Left lung (tissue), 10 donors: Measurements from ENCODE around the gene KRT1. TPM values are rescaled to one million over a fixed set of nuclear protein-coding genes. Genes with fewer than 3 reads are reported as not detected.

ENCODE experiments used
- ATAC-seq: fragments of 200-7000 bp; cut with Tn5 transposase; one replicate; pipeline ENCODE4 v1.9.1; 2020; ENCODE audit warnings: moderate library complexity
- DNase-seq, 4 donors: peaks; one replicate each; pipeline ENCODE4 v3.0.0-alpha.2; 2013 to 2020
- H3K27ac ChIP-seq, 2 donors: fragments of 200-600 bp; sonication (generic) in 1 of 2; one replicate each; pipeline versions ENCODE4 v1.5.0 to v1.8.0; 2020 to 2021
- H3K27me3 ChIP-seq, 2 donors: fragments of 200-600 bp; sonication (generic) in 1 of 2; one replicate each; pipeline versions ENCODE4 v1.5.0 to v1.8.0; 2020 to 2021
- H3K36me3 ChIP-seq, 2 donors: fragments of 200-600 bp; sonication (generic) in 1 of 2; one replicate each; pipeline versions ENCODE4 v1.5.0 to v1.8.0; 2020 to 2021
- H3K4me1 ChIP-seq, 2 donors: fragments of 200-600 bp; one replicate each; pipeline ENCODE4 v1.8.0; 2021
- H3K4me3 ChIP-seq, 2 donors: fragments of 200-600 bp; sonication (generic) in 1 of 2; one replicate each; pipeline versions ENCODE4 v1.5.0 to v1.8.0; 2020 to 2021; ENCODE audit warnings: mild to moderate bottlenecking in 1 of 2
- H3K9me3 ChIP-seq, 2 donors: fragments of 200-600 bp; sonication (generic) in 1 of 2; one replicate each; pipeline versions ENCODE4 v1.5.0 to v1.8.0; 2020 to 2021
- intact Hi-C, 2 donors: fragments of 100-400 bp; cut with DNase I; formaldehyde crosslinking; loops; one replicate each; pipeline versions ENCODE4 v1.11.2 to v1.14.2; 2022
- polyA plus RNA-seq, 6 donors: library from polyadenylated mRNA; unstranded; fragments of 120-200 nt; gene quantifications; one replicate each; pipeline ENCODE4 v1.2.1, GENCODE V29; 2013; ENCODE audit not compliant: insufficient read length in 6 of 6
- total RNA-seq, 2 donors: library from RNA; stranded (reverse); fragmentation: NEBNext Ultra II Directional; extraction: Animal tissue kit (Norgen Biotek cat#: 25700); gene quantifications; one replicate each; pipeline ENCODE4 v1.2.1, GENCODE V29; 2021
- TF ChIP-seq, protein P1 (sequence below), 2 donors: fragments of 200-600 bp; sonication (generic) in 1 of 2; IDR thresholded peaks; one replicate each; pipeline versions ENCODE4 v1.5.0 to v1.8.0; 2021; ENCODE audit warnings: antibody characterized with exemption in 2 of 2
- donor health status: DM: no; HTN: yes; CAD: no.
- donor health status: DM: no; HTN: no; CAD: no.

The KRT1 gene
- total and polyA plus RNA-seq, 8 donors = 0.33 to 0.95 (median 0.50) TPM; not detected in 1

DNA sequence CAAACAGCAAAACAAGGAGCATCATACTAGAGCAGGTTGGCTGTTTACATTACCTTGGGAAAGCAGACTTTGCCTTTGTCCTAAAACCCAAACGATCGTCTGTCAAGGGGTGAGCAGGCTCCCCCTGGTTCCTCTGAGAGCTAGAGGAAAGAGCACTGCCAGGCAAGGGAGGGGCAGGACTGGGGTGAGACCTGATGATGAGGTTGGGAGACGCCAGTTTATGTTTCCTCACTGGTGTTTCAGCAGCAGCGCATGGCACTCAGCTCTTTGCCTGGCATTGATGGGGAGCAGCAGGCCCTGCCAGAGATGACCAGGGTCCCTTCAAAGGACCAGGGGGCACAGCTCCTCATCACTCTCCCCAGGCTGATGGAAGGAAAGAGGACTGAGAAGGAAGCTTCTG lies 20.3 kb downstream of the KRT1 start:
- DNase-seq = no peak
- Histone ChIP-seq H3K4me3 (no peak overlapping the region), H3K27me3 (peaks cover 0 to 38% of the 10 kb centered on the region in 2 donors), H3K27ac (no peak overlapping the region), H3K4me1 (no peaks in the 10 kb centered on the region), H3K9me3 (no peaks in the 10 kb centered on the region), H3K36me3 (no peaks in the 10 kb centered on the region)
- TF ChIP-seq, protein P1, sequence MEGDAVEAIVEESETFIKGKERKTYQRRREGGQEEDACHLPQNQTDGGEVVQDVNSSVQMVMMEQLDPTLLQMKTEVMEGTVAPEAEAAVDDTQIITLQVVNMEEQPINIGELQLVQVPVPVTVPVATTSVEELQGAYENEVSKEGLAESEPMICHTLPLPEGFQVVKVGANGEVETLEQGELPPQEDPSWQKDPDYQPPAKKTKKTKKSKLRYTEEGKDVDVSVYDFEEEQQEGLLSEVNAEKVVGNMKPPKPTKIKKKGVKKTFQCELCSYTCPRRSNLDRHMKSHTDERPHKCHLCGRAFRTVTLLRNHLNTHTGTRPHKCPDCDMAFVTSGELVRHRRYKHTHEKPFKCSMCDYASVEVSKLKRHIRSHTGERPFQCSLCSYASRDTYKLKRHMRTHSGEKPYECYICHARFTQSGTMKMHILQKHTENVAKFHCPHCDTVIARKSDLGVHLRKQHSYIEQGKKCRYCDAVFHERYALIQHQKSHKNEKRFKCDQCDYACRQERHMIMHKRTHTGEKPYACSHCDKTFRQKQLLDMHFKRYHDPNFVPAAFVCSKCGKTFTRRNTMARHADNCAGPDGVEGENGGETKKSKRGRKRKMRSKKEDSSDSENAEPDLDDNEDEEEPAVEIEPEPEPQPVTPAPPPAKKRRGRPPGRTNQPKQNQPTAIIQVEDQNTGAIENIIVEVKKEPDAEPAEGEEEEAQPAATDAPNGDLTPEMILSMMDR (IDR thresholded peaks at IDR 0.05) = no peak
- intact Hi-C loops = no loop called here
- ATAC-seq = no peak

DNA sequence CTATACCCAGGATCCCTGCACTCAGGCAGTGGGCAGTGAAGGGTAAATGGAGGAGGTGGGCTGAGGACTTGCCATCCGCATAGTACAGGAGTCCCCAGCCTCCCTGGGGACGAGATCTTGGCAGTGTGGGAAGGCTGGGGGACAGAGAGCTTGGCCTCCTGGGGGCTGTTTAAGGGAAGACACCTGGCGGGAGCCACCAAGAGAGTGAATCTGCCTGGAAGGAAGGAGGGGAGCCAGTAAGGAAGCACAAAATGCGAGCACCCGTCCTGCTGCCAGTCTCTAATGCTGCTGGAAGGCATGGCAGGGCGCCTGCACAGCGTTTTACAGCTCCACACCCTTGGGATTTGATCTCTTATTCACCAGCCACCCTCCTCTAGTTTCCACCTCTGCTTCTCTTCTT lies 20.8 kb downstream of the KRT1 start:
- no peak for ATAC-seq
- Histone ChIP-seq H3K27ac (no peak overlapping the region), H3K9me3 (no peaks in the 10 kb centered on the region), H3K4me3 (no peak overlapping the region), H3K27me3 (peaks cover 0 to 35% of the 10 kb centered on the region in 2 donors), H3K4me1 (no peaks in the 10 kb centered on the region), H3K36me3 (no peaks in the 10 kb centered on the region)
- intact Hi-C loops = no loop called here
- TF ChIP-seq, protein P1 (IDR thresholded peaks at IDR 0.05) = no peak
- no peak for DNase-seq

DNA sequence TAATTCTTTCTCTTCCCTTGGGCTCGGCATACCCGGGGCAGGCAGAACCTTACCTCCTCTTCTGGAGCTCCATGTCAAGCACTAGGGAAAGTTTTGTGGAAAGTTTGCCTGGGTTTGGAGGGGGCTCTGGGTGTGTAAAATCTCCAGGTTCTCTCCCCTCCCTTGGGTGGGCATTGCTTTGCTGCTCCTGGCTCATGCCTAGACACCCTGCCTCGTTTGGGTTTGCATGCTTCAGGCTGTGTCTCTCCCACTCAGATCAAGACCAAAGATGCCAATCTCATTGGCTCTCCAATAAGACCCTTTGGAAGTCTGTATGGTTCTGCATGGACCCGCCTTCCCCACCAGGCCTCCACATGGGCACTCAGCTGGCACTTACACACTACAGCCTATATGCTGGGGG lies 22.0 kb downstream of the KRT1 start:
- Histone ChIP-seq H3K36me3 (no peaks in the 10 kb centered on the region), H3K27me3 (peaks cover 0 to 30% of the 10 kb centered on the region in 2 donors), H3K27ac (no peak overlapping the region), H3K9me3 (no peaks in the 10 kb centered on the region), H3K4me3 (no peak overlapping the region), H3K4me1 (no peaks in the 10 kb centered on the region)
- DNase-seq (no peak), ATAC-seq (no peak)
- TF ChIP-seq, protein P1 (IDR thresholded peaks at IDR 0.05) = no peak
- intact Hi-C loops = no loop called here

- DNase-seq (no peak), ATAC-seq (no peak)
- Histone ChIP-seq H3K4me3 (no peak overlapping the region), H3K9me3 (no peaks in the 10 kb centered on the region), H3K4me1 (no peaks in the 10 kb centered on the region), H3K36me3 (no peaks in the 10 kb centered on the region), H3K27ac (no peak overlapping the region), H3K27me3 (peaks cover 0 to 38% of the 10 kb centered on the region in 2 donors)
- TF ChIP-seq, protein P1 (IDR thresholded peaks at IDR 0.05) = no peak
- intact Hi-C loops = no loop called here
Observed at GRCh38 chr12:52657250-52657902, 22.8 kb downstream of the KRT1 start.

DNA sequence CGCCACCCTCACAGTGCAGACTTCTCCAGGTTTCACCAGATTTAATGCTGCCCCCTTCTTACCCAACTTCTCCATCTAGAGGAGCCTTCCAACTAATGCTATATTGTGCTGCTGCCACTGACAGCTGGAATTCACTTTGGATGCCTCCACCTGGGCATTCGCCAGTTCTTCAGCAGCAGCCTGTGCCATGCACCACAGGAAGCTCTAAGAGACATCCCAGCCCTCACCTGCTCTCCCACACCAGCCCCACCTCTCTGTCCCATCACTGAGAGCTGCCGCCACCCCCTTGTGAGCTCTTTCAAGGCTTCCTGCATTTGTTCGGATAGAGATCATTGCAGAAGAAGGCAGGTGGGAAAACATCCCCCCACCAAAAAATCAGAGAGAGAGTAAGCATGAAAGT lies 23.6 kb downstream of the KRT1 start:
- TF ChIP-seq, protein P1 (IDR thresholded peaks at IDR 0.05) = no peak
- no peak overlapping the region for H3K4me3 ChIP-seq
- ATAC-seq = no peak

More for the DNA sequence above, 23.6 kb downstream of the KRT1 start:
- Histone ChIP-seq H3K27ac (no peak overlapping the region), H3K36me3 (no peaks in the 10 kb centered on the region), H3K9me3 (no peaks in the 10 kb centered on the region), H3K27me3 (peaks cover 0 to 43% of the 10 kb centered on the region in 2 donors), H3K4me1 (no peaks in the 10 kb centered on the region)
- intact Hi-C loops = no loop called here
- DNase-seq = no peak
